Urinary bladder (tissue), 4 donors: ENCODE measurements around the gene EGFL7. TPM values are rescaled to one million over a fixed set of nuclear protein-coding genes. Genes with fewer than 3 reads are reported as not detected.

Source experiments
- DNase-seq: peaks from one replicate; pipeline ENCODE4 v3.0.0-alpha.2; 2015; ENCODE audit errors: extremely low spot score
- H3K27ac ChIP-seq: one replicate; pipeline ENCODE4 v1.5.1; 2013; ENCODE audit warnings: low read depth, mild to moderate bottlenecking, moderate library complexity
- H3K36me3 ChIP-seq: one replicate; pipeline ENCODE4 v1.6.1; 2013; ENCODE audit warnings: mild to moderate bottlenecking, moderate library complexity; ENCODE audit not compliant: insufficient read depth
- H3K4me1 ChIP-seq: one replicate; pipeline ENCODE4 v1.6.1; 2013; ENCODE audit warnings: mild to moderate bottlenecking, moderate library complexity; ENCODE audit not compliant: insufficient read depth
- H3K4me3 ChIP-seq: one replicate; pipeline ENCODE4 v1.5.1; 2013; ENCODE audit warnings: low read depth, low read length
- WGBS: extraction: QIAGEN DNeasy Blood & Tissue Kit; methylation state at CpG from one replicate; pipeline ENCODE4 v1.1.7; 2013; 5-methylcytosine and 5-hydroxymethylcytosine counted together
- polyA plus RNA-seq: library from polyadenylated mRNA; stranded (reverse); fragments of 200-250 nt; gene quantifications from one replicate; pipeline ENCODE4 v1.2.3, GENCODE V29; 2013
- total RNA-seq: library from RNA; depleted of rRNA; stranded (reverse); fragments of >200 nt; gene quantifications from one replicate; pipeline ENCODE4 v1.2.3, GENCODE V29; 2014
- donor health status: healthy with polysubstance abuse.
- donor health status: healthy.

The EGFL7 gene
- total and polyA plus RNA-seq, 2 donors: 43.6 to 138 TPM

- peak overlapping the region; percentile 51 for H3K27ac ChIP-seq
- no peaks in the 10 kb centered on the region for H3K36me3 ChIP-seq
- 56% methylated on average over 34 of the region's 34 CpGs for WGBS
- no peak overlapping the region for H3K4me3 ChIP-seq
- H3K4me1 ChIP-seq: no peaks in the 10 kb centered on the region
- no peak for DNase-seq
Measured at GRCh38 chr9:136621019-136621733, 41.5 kb upstream of the EGFL7 start.

GRCh38 chr9:136621734-136622093 lies 41.0 kb upstream of the EGFL7 start:
- 78% methylated on average over 10 of the region's 10 CpGs for WGBS
- H3K27ac ChIP-seq: peak overlapping the region; percentile 51
- DNase-seq: no peak
- no peaks in the 10 kb centered on the region for H3K4me1 ChIP-seq
- H3K4me3 ChIP-seq: no peak overlapping the region
- H3K36me3 ChIP-seq: no peaks in the 10 kb centered on the region

- Histone ChIP-seq H3K4me3 (no peak overlapping the region), H3K36me3 (no peaks in the 10 kb centered on the region), H3K27ac (peak overlapping the region; percentile 38), H3K4me1 (no peaks in the 10 kb centered on the region)
- WGBS: 89% methylated on average over 16 of the region's 16 CpGs
- DNase-seq: no peak
Measured at GRCh38 chr9:136622538-136622948, 40.2 kb upstream of the EGFL7 start.

GRCh38 chr9:136623016-136623841 lies 39.5 kb upstream of the EGFL7 start:
- Histone ChIP-seq H3K4me1 (no peaks in the 10 kb centered on the region), H3K4me3 (no peak overlapping the region), H3K27ac (peak overlapping the region; percentile 38), H3K36me3 (no peaks in the 10 kb centered on the region)
- no peak for DNase-seq
- WGBS: 88% methylated on average over 19 of the region's 19 CpGs

- Histone ChIP-seq H3K36me3 (no peaks in the 10 kb centered on the region), H3K4me1 (no peaks in the 10 kb centered on the region), H3K27ac (peak overlapping the region; percentile 34), H3K4me3 (no peak overlapping the region)
- DNase-seq: peak; percentile 66
- 76% methylated on average over 13 of the region's 13 CpGs for WGBS
Measured at GRCh38 chr9:136623842-136624183, 38.9 kb upstream of the EGFL7 start.

DNA sequence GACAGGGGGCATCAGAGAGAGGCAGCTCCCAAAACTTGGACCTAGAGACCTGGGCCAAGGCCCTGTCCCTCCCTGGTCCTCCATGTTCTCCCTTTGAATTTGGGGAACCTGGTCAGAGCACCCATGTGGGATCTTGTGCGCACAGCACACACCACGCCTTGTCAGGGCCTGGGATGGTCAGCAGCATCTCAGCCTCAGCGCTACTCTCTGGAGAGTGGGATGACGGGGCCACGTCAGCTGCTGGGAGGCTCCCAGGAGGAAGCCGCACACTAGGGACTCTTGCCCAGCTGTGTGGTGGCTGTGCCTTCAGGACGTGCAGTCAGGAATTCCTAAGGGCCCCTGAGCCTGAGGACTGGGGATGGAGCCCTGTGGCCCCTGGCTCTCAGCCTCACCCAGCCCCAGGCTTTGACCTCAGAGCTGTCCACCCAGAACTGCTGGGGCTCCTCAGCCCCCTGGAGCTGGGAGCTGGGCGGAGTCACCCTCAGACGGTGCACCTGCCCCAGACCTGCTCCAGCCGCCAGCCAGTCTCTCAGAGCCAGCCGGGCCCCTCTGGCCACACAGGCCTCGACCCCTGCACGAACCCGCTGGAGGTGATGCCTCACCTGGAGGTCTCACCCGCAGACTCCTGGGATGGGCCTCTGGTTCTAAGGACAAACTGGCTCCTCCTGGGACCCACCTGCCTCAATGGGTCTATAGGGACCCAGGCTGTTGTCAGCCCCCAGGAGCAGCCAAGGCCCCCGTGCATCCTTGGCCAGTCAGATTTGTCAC lies 38.3 kb upstream of the EGFL7 start:
- WGBS: 77% methylated on average over 16 of the region's 16 CpGs
- DNase-seq: no peak
- Histone ChIP-seq H3K27ac (peak overlapping the region; percentile 25), H3K4me3 (no peak overlapping the region), H3K4me1 (no peaks in the 10 kb centered on the region), H3K36me3 (no peaks in the 10 kb centered on the region)

DNA sequence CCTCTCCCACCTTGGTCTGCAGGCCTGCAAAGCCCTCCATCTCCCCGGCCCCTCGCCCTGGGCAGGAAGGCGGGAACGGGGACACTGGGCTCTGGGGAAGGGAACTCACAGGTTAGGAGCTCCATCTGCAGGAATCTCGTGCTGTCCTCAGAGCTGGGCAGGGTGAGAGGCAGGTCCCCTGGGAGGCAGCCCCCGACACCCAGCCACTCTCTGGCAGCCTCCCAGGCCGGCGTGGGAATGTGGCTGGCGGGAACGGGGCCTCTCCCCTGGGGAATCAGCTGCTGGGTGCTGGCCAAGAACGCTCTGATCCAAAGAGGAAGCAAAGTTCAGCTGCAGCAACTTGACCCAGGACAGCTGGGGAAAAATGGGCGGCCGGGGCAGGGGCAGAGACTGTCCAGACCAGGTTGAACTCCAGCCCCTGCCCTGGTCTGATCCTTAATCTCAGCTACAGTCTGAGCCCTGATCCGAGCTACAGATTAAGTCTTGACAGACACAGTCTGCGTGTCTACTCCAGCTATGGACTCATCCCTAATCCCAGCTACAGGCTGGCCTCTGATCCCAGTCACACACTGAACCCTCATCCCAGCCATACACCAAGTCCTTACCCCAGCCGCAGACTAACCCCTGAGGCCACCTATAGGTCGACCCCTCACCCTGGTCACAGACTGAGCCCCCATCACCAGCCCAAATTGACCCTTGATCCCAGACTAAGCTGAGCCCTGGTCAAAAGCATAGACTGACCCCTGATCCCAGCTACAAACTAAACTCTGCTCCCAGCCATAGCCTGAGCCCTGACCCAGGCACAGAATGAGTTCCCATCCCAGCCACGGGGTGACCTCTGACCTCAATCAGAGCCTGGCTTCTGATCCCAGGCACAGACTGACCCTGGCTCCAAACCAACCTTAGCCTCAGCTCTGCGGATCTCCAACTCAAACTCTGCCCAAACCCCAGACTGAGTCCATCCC lies 37.3 kb upstream of the EGFL7 start:
- Histone ChIP-seq H3K4me1 (no peaks in the 10 kb centered on the region), H3K27ac (no peak overlapping the region), H3K4me3 (no peak overlapping the region), H3K36me3 (no peaks in the 10 kb centered on the region)
- no peak for DNase-seq
- 20% methylated on average over 19 of the region's 19 CpGs for WGBS

DNA sequence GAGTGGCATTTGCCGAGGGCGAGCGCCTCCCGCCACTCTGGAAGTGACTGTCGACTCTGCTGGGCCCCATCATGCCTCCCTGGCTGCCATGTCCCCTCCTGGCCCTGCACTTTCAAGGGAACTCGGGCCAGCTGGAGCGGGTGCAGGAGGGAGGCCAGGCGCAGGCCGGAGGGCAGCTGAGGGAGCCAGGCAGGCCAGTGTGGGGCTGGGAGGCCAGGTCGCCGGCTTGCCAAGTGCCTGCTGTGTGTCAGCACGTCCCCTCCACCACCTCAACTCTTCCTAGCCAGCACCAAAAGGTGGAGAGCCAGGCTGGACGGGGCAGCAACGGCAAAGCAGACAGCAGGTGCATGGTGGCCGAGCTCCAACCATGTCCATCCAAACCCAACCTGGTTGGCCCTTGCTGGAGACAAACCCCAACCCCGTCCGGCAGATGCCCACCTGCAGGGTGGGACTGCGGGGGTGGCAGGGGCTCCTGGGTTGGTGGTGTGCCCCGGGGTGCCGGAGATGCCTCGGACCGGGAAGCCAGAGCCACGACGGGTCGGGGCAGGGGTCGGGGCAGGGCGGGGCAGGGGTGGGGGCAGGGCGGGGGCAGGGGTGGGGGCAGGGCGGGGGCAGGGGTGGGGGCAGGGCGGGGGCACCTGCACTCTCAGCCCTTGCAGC lies 36.5 kb upstream of the EGFL7 start:
- no peak overlapping the region for H3K27ac ChIP-seq
- WGBS: 75% methylated on average over 30 of the region's 30 CpGs
- no peak for DNase-seq
- H3K36me3 ChIP-seq: no peaks in the 10 kb centered on the region
- H3K4me1 ChIP-seq: no peaks in the 10 kb centered on the region
- H3K4me3 ChIP-seq: no peak overlapping the region

GRCh38 chr9:136626740-136627642 lies 35.7 kb upstream of the EGFL7 start:
- 70% methylated on average over 25 of the region's 25 CpGs for WGBS
- Histone ChIP-seq H3K27ac (no peak overlapping the region), H3K4me1 (no peaks in the 10 kb centered on the region), H3K4me3 (no peak overlapping the region), H3K36me3 (no peaks in the 10 kb centered on the region)
- DNase-seq: no peak

GRCh38 chr9:136627703-136628102 lies 35.0 kb upstream of the EGFL7 start:
- Histone ChIP-seq H3K4me3 (no peak overlapping the region), H3K36me3 (no peaks in the 10 kb centered on the region), H3K4me1 (no peaks in the 10 kb centered on the region), H3K27ac (no peak overlapping the region)
- 88% methylated on average over 17 of the region's 17 CpGs for WGBS
- no peak for DNase-seq

GRCh38 chr9:136628268-136628667 lies 34.4 kb upstream of the EGFL7 start:
- Histone ChIP-seq H3K27ac (no peak overlapping the region), H3K4me1 (no peaks in the 10 kb centered on the region), H3K36me3 (no peaks in the 10 kb centered on the region), H3K4me3 (no peak overlapping the region)
- no peak for DNase-seq
- WGBS: 54% methylated on average over 26 of the region's 26 CpGs
